Brain microvascular endothelial cell (primary cell): ENCODE data around the gene CDA.
A peak's percentile ranks its signal among the peaks of the same experiment; 100 is the strongest.

Experiments
- DNase-seq: peaks from one replicate; pipeline ENCODE4 v3.0.0-alpha.2; 2020
- H3K27ac ChIP-seq: fragments of 250-450 bp; sonication (Bioruptor Pico); 2 replicates; pipeline ENCODE4 v1.5.1; 2020; ENCODE audit warnings: mild to moderate bottlenecking, moderate library complexity
- H3K27me3 ChIP-seq: fragments of 250-450 bp; sonication (Bioruptor Pico); replicated peaks from 2 replicates; pipeline ENCODE4 v1.5.1; 2020; ENCODE audit warnings: mild to moderate bottlenecking
- H3K36me3 ChIP-seq: fragments of 250-450 bp; sonication (Bioruptor Pico); replicated peaks from 2 replicates; pipeline ENCODE4 v1.5.1; 2020; ENCODE audit warnings: mild to moderate bottlenecking
- H3K4me3 ChIP-seq: 2 replicates; pipeline ENCODE4 v1.5.1; 2011; ENCODE audit warnings: low read depth, mild to moderate bottlenecking, control low read depth, low read length, moderate library complexity
- CTCF ChIP-seq: IDR thresholded peaks from 2 replicates; pipeline ENCODE4 v1.5.1; 2011; ENCODE audit warnings: low read depth, mild to moderate bottlenecking, moderate library complexity, low read length, control low read depth, inconsistent platforms; ENCODE audit errors: missing control alignments
- in situ Hi-C: cut with HindIII; loops from 2 replicates; pipeline ENCODE4 v1.10.0; 2017; ENCODE audit warnings: low sequenced_read_pairs, low pct_ligation_motif_present

Gene CDA

GRCh38 chr1:20569523-20570098 is 19.3 kb upstream of the CDA start:
- in situ Hi-C loops, result no loop called here
- Histone ChIP-seq H3K4me3 (no peak overlapping the region), H3K27me3 (no peaks in the 10 kb centered on the region), H3K27ac (no peak overlapping the region), H3K36me3 (no peaks in the 10 kb centered on the region)
- no peak for DNase-seq
- no peak for TF ChIP-seq CTCF

GRCh38 chr1:20571427-20571826 is 17.5 kb upstream of the CDA start:
- DNase-seq, result no peak
- Histone ChIP-seq H3K27me3 (no peaks in the 10 kb centered on the region), H3K27ac (no peak overlapping the region), H3K4me3 (no peak overlapping the region), H3K36me3 (no peaks in the 10 kb centered on the region)
- in situ Hi-C loops, result no loop called here
- TF ChIP-seq CTCF, result no peak

GRCh38 chr1:20573987-20574386 is 14.9 kb upstream of the CDA start:
- DNase-seq, result no peak
- Histone ChIP-seq H3K27ac (no peak overlapping the region), H3K27me3 (no peaks in the 10 kb centered on the region), H3K4me3 (no peak overlapping the region), H3K36me3 (no peaks in the 10 kb centered on the region)
- no peak for TF ChIP-seq CTCF
- in situ Hi-C loops, result no loop called here

GRCh38 chr1:20574686-20575540 is 14.0 kb upstream of the CDA start:
- peak; percentile 90 for TF ChIP-seq CTCF
- no peaks in the 10 kb centered on the region for H3K27me3 ChIP-seq
- DNase-seq, result peak; percentile 68
- H3K36me3 ChIP-seq, result no peaks in the 10 kb centered on the region
- no peak overlapping the region for H3K27ac ChIP-seq
- in situ Hi-C loops, result no loop called here
- H3K4me3 ChIP-seq, result no peak overlapping the region

- no peak for TF ChIP-seq CTCF
- in situ Hi-C loops, result no loop called here
- Histone ChIP-seq H3K27ac (no peak overlapping the region), H3K27me3 (no peaks in the 10 kb centered on the region), H3K4me3 (no peak overlapping the region), H3K36me3 (no peaks in the 10 kb centered on the region)
- DNase-seq, result no peak
Measured at GRCh38 chr1:20575541-20576336, 13.2 kb upstream of the CDA start.
